ENCODE measurements around the gene XAGE1A.

GRCh38 chrX:52544147-52544840 is 48.7 kb downstream of the XAGE1A start:
- no peak for TF ChIP-seq BHLHE40 (IDR thresholded peaks at IDR 0.05; ENCODE audit: borderline replicate concordance)
- TF ChIP-seq L3MBTL2 (conservative IDR thresholded peaks at IDR 0.05) = no peak
- TF ChIP-seq ZNF384 (IDR thresholded peaks at IDR 0.05) = no peak
- no peak for TF ChIP-seq TARDBP (IDR thresholded peaks at IDR 0.05)
- no peak for TF ChIP-seq ELF4 (IDR thresholded peaks at IDR 0.05)
- TF ChIP-seq SUZ12 (IDR thresholded peaks at IDR 0.05) = no peak
- TF ChIP-seq FOXA1 (IDR thresholded peaks at IDR 0.05) = no peak
- TF ChIP-seq NFRKB (IDR thresholded peaks at IDR 0.05) = no peak

All from HEK293T (cell line).